HepG2 (cell line): ENCODE measurements around the gene KAT14. TPM values are rescaled to one million over a fixed set of nuclear protein-coding genes. Genes with fewer than 3 reads are reported as not detected.
A peak's percentile ranks its signal among the peaks of the same experiment; 100 is the strongest.

Experiments used
- ATF1 ChIP-seq: IDR thresholded peaks from 2 replicates; pipeline ENCODE4 v1.6.1; 2016; ENCODE audit warnings: mild to moderate bottlenecking, control low read depth
- CEBPG ChIP-seq: IDR thresholded peaks from 2 replicates; pipeline ENCODE4 v1.6.1; 2016
- GMEB1 ChIP-seq: sonication (generic); formaldehyde crosslinking; IDR thresholded peaks from 2 replicates; pipeline ENCODE4 v1.5.1; 2020; ENCODE audit warnings: missing genetic modification reagents, mild to moderate bottlenecking, borderline replicate concordance
- MTA3 ChIP-seq: sonication (generic); formaldehyde crosslinking; IDR thresholded peaks from 2 replicates; pipeline ENCODE4 v1.4.0; 2020; ENCODE audit warnings: missing genetic modification reagents
- SALL1 ChIP-seq: sonication (generic); formaldehyde crosslinking; IDR thresholded peaks from 2 replicates; pipeline ENCODE4 v1.8.0; 2022; ENCODE audit warnings: mild to moderate bottlenecking, missing genetic modification reagents
- STAG1 ChIP-seq: sonication (generic); formaldehyde crosslinking; IDR thresholded peaks from 2 replicates; pipeline ENCODE4 v1.4.0; 2020; ENCODE audit warnings: missing genetic modification reagents
- ZBTB7B ChIP-seq: sonication (generic); formaldehyde crosslinking; IDR thresholded peaks from 2 replicates; pipeline ENCODE4 v1.4.0; 2020; ENCODE audit warnings: missing genetic modification reagents
- ZFP36L2 ChIP-seq: sonication (generic); formaldehyde crosslinking; IDR thresholded peaks from 2 replicates; pipeline ENCODE4 v1.4.0; 2020; ENCODE audit warnings: missing genetic modification reagents
- ZNF12 ChIP-seq: sonication (generic); formaldehyde crosslinking; IDR thresholded peaks from 2 replicates; pipeline ENCODE4 v1.5.0; 2020; ENCODE audit warnings: missing genetic modification reagents
- ZNF33A ChIP-seq: sonication (generic); formaldehyde crosslinking; IDR thresholded peaks from 2 replicates; pipeline ENCODE4 v1.5.1; 2020; ENCODE audit warnings: missing genetic modification reagents, mild to moderate bottlenecking, moderate library complexity, borderline replicate concordance
- ZNF713 ChIP-seq: sonication (generic); formaldehyde crosslinking; IDR thresholded peaks from 2 replicates; pipeline ENCODE4 v1.4.0; 2020; ENCODE audit warnings: mild to moderate bottlenecking, missing genetic modification reagents
- ZNF724P ChIP-seq: sonication (generic); formaldehyde crosslinking; IDR thresholded peaks from 2 replicates; pipeline ENCODE4 v1.8.0; 2022; ENCODE audit warnings: missing genetic modification reagents, borderline replicate concordance
- ZNF781 ChIP-seq: sonication (generic); formaldehyde crosslinking; IDR thresholded peaks from 2 replicates; pipeline ENCODE4 v1.5.1; 2020; ENCODE audit warnings: borderline replicate concordance, mild to moderate bottlenecking, missing genetic modification reagents; ENCODE audit errors: not compliant biosample characterization
- polyA plus RNA-seq, 8 experiments: library from polyadenylated mRNA; depleted of rRNA in 3 of 8; stranded (reverse) in 7 of 8; unstranded in 1 of 8; fragments of >200 nt; fragmentation: Illumina TruSeq in 4 of 8; extraction: Trizol in 4 of 8; gene quantifications; 2 replicates each; pipeline versions ENCODE4 v1.2.1 to v1.2.3, GENCODE V29; 2011 to 2016; ENCODE audit warnings: low read depth in 4 of 8, missing spikeins in 1 of 8, mixed read lengths in 1 of 8; ENCODE audit not compliant: insufficient read depth in 1 of 8
- total RNA-seq, 5 experiments: library from RNA; depleted of rRNA; stranded (reverse); fragments of >200 nt; fragmentation: Illumina TruSeq; extraction: Trizol; gene quantifications; 2 replicates each; pipeline ENCODE4 v1.2.3, GENCODE V29; 2016; ENCODE audit warnings: low read depth in 1 of 5
- TF ChIP-seq, protein P1 (sequence below): sonication (generic); formaldehyde crosslinking; IDR thresholded peaks from 2 replicates; pipeline ENCODE4 v1.4.0; 2020; ENCODE audit warnings: missing genetic modification reagents
- TF ChIP-seq, protein P2 (sequence below): sonication (generic); formaldehyde crosslinking; IDR thresholded peaks from 2 replicates; pipeline ENCODE4 v1.9.0; 2021; ENCODE audit warnings: missing genetic modification reagents, borderline replicate concordance
- TF ChIP-seq, protein P3 (sequence below): sonication (generic); formaldehyde crosslinking; IDR thresholded peaks from 2 replicates; pipeline ENCODE4 v1.5.0; 2020; ENCODE audit warnings: mild to moderate bottlenecking, missing genetic modification reagents
- TF ChIP-seq, protein P4 (sequence below): sonication (generic); formaldehyde crosslinking; IDR thresholded peaks from 2 replicates; pipeline ENCODE4 v1.8.1; 2023; ENCODE audit warnings: mild to moderate bottlenecking, missing genetic modification reagents

The KAT14 gene
- total and polyA plus RNA-seq, 2 of the 13 experiments (the other 11 are each of a cell fraction or from before 2014, with no cell fraction given) = 5.1 to 15.1 TPM

DNA sequence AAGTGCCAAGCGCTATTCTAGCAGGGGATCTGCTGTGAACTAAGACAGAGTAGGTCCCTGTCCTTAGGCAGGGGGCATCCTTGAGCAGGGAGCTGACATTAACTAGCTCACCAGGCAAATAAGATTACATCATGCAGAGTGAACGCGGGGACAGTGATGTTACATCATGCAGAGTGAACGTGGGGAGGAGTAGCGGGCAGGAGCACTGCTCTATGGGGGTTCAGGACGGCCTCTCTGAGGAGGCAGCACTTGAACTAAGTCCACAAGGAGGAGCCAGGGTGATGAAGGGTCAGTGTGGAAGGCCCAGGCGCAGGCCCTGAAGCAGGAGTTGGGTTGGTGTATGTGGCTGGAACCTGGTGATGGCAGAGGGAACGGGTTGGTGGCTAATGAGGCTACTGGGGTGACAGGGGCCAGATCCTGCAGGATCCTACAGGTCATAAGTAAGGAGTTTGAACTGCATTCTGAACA, 38.7 kb downstream of the KAT14 start (continued):
- TF ChIP-seq ZNF781 (CRISPR knock-in tag) (no peak), SALL1 (CRISPR knock-in tag) (no peak), STAG1 (CRISPR knock-in tag) (peak; percentile 16; the same call in 1 of the 2 replicates), ZNF713 (CRISPR knock-in tag) (no peak), CEBPG (CRISPR knock-in tag) (peak; percentile 89), ATF1 (CRISPR knock-in tag) (no peak), GMEB1 (no peak), ZFP36L2 (CRISPR knock-in tag) (no peak), ZBTB7B (no peak), ZNF12 (no peak), ZNF33A (CRISPR knock-in tag) (no peak), ZNF724P (CRISPR knock-in tag) (0 out of 2 replicates have a peak, but pooled peaks have one; percentile 39), MTA3 (no peak)
- TF ChIP-seq, protein P1, sequence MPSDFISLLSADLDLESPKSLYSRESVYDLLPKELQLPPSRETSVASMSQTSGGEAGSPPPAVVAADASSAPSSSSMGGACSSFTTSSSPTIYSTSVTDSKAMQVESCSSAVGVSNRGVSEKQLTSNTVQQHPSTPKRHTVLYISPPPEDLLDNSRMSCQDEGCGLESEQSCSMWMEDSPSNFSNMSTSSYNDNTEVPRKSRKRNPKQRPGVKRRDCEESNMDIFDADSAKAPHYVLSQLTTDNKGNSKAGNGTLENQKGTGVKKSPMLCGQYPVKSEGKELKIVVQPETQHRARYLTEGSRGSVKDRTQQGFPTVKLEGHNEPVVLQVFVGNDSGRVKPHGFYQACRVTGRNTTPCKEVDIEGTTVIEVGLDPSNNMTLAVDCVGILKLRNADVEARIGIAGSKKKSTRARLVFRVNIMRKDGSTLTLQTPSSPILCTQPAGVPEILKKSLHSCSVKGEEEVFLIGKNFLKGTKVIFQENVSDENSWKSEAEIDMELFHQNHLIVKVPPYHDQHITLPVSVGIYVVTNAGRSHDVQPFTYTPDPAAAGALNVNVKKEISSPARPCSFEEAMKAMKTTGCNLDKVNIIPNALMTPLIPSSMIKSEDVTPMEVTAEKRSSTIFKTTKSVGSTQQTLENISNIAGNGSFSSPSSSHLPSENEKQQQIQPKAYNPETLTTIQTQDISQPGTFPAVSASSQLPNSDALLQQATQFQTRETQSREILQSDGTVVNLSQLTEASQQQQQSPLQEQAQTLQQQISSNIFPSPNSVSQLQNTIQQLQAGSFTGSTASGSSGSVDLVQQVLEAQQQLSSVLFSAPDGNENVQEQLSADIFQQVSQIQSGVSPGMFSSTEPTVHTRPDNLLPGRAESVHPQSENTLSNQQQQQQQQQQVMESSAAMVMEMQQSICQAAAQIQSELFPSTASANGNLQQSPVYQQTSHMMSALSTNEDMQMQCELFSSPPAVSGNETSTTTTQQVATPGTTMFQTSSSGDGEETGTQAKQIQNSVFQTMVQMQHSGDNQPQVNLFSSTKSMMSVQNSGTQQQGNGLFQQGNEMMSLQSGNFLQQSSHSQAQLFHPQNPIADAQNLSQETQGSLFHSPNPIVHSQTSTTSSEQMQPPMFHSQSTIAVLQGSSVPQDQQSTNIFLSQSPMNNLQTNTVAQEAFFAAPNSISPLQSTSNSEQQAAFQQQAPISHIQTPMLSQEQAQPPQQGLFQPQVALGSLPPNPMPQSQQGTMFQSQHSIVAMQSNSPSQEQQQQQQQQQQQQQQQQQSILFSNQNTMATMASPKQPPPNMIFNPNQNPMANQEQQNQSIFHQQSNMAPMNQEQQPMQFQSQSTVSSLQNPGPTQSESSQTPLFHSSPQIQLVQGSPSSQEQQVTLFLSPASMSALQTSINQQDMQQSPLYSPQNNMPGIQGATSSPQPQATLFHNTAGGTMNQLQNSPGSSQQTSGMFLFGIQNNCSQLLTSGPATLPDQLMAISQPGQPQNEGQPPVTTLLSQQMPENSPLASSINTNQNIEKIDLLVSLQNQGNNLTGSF = no peak
- TF ChIP-seq, protein P2, sequence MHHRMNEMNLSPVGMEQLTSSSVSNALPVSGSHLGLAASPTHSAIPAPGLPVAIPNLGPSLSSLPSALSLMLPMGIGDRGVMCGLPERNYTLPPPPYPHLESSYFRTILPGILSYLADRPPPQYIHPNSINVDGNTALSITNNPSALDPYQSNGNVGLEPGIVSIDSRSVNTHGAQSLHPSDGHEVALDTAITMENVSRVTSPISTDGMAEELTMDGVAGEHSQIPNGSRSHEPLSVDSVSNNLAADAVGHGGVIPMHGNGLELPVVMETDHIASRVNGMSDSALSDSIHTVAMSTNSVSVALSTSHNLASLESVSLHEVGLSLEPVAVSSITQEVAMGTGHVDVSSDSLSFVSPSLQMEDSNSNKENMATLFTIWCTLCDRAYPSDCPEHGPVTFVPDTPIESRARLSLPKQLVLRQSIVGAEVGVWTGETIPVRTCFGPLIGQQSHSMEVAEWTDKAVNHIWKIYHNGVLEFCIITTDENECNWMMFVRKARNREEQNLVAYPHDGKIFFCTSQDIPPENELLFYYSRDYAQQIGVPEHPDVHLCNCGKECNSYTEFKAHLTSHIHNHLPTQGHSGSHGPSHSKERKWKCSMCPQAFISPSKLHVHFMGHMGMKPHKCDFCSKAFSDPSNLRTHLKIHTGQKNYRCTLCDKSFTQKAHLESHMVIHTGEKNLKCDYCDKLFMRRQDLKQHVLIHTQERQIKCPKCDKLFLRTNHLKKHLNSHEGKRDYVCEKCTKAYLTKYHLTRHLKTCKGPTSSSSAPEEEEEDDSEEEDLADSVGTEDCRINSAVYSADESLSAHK (CRISPR knock-in tag) = no peak
- TF ChIP-seq, protein P3, sequence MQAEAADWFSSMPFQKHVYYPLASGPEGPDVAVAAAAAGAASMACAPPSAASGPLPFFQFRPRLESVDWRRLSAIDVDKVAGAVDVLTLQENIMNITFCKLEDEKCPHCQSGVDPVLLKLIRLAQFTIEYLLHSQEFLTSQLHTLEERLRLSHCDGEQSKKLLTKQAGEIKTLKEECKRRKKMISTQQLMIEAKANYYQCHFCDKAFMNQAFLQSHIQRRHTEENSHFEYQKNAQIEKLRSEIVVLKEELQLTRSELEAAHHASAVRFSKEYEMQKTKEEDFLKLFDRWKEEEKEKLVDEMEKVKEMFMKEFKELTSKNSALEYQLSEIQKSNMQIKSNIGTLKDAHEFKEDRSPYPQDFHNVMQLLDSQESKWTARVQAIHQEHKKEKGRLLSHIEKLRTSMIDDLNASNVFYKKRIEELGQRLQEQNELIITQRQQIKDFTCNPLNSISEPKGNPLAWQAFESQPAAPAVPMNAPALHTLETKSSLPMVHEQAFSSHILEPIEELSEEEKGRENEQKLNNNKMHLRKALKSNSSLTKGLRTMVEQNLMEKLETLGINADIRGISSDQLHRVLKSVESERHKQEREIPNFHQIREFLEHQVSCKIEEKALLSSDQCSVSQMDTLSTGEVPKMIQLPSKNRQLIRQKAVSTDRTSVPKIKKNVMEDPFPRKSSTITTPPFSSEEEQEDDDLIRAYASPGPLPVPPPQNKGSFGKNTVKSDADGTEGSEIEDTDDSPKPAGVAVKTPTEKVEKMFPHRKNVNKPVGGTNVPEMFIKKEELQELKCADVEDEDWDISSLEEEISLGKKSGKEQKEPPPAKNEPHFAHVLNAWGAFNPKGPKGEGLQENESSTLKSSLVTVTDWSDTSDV (CRISPR knock-in tag) = no peak
- TF ChIP-seq, protein P4, sequence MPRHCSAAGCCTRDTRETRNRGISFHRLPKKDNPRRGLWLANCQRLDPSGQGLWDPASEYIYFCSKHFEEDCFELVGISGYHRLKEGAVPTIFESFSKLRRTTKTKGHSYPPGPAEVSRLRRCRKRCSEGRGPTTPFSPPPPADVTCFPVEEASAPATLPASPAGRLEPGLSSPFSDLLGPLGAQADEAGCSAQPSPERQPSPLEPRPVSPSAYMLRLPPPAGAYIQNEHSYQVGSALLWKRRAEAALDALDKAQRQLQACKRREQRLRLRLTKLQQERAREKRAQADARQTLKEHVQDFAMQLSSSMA (CRISPR knock-in tag) = no peak
